ENCODE measurements around the gene IMMP2L. TPM values are rescaled to one million over a fixed set of nuclear protein-coding genes. Genes with fewer than 3 reads are reported as not detected.

The IMMP2L gene
- total and polyA plus RNA-seq, 4 experiments from 2014 or later, result 23.5 to 32.2 (median 29.5) TPM

DNA sequence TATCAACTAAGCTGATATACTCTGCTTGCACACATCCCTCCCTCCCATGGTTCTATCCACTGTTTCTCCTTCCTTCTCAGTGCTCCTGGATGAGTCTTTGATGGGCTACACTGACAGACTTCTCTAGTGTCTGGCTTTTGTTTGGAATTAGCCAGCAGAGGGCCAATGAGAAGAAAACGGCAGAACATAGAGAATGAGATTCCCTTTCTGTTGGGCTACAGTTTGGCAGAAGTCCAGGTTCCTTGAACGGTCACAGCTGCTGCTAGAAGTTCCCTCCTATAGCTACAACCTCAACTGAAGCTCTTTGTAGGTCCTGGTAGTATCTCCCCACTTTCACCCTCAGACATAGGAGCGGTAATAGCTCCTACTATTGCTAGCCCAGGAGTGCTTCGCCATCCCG, 722.4 kb downstream of the IMMP2L start:
- Mint-ChIP-seq H3K27ac (no peak overlapping the region), H3K9me3 (peaks cover 0 to 2% (median 0%) of the 10 kb centered on the region in 8 donors), H3K4me3 (no peak overlapping the region), H3K27me3 (peaks cover 0 to 1% of the 10 kb centered on the region in 2 donors), H3K36me3 (no peaks in the 10 kb centered on the region), H3K4me1 (peaks cover 4 to 10% (median 7%) of the 10 kb centered on the region in 4 donors)
- Histone ChIP-seq H3K27ac (ENCODE audit: low read depth, low read length) (no peak overlapping the region), H3K4me1 (ENCODE audit: insufficient read depth, low read length) (peaks cover 6% of the 10 kb centered on the region), H3K4me3 (ENCODE audit: low read length in 2 of 2) (no peak overlapping the region), H3K36me3 (ENCODE audit: insufficient read depth, low read length) (no peaks in the 10 kb centered on the region), H3K27me3 (ENCODE audit: insufficient read depth, low read length) (no peaks in the 10 kb centered on the region), H3K9me3 (ENCODE audit: control insufficient read depth in 1 of 2, low read length in 2 of 2) (no peaks in the 10 kb centered on the region)
- no peak for DNase-seq
- ChIA-PET POLR2A (ENCODE audit: partially characterized antibody) (no interaction called here), CTCF (ENCODE audit: partially characterized antibody) (no interaction called here)
- intact Hi-C loops (cut with micrococcal nuclease), result no loop called here

DNA sequence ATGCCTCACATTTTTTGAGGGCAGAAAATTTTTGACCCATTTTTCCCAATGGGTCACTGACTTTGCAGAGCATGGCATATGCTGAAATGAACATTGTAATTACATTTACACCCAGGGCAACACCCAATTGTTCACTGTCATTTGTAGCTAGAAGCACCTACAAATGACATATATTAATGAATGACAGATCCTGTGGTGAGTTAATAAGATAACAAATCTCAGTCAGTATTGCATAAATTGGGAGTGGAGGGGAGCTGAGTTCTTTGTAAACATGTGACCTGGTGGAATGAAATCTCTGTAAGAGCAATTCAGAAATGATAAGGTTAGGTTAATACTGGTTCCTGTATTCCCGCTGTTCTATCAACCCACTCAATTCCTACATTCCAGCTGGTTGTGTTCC, 726.4 kb downstream of the IMMP2L start:
- H3K27me3 ChIP-seq (ENCODE audit: insufficient read depth, low read length), result no peaks in the 10 kb centered on the region
- ChIA-PET CTCF (ENCODE audit: partially characterized antibody) (interaction anchor here (1.1 kb wide), 1 partner anchor 22 kb away, joined by 3 read pairs; no protein-coding TSS in a partner anchor), POLR2A (ENCODE audit: partially characterized antibody) (interaction anchor here (1.1 kb wide), 1 partner anchor 174 kb away, joined by 3 read pairs; no protein-coding TSS in a partner anchor)
- no peak overlapping the region for H3K27ac ChIP-seq (ENCODE audit: low read depth, low read length)
- H3K4me1 ChIP-seq (ENCODE audit: insufficient read depth, low read length), result peaks cover 7% of the 10 kb centered on the region
- H3K4me3 ChIP-seq (ENCODE audit: low read length in 2 of 2), result no peak overlapping the region
- intact Hi-C loops (cut with micrococcal nuclease), result no loop called here
- DNase-seq, result no peak
- no peaks in the 10 kb centered on the region for H3K27me3 Mint-ChIP-seq
- peaks cover 0 to 2% (median 0%) of the 10 kb centered on the region in 8 donors for H3K9me3 Mint-ChIP-seq
- H3K27ac Mint-ChIP-seq, result peak overlapping the region in 2 of 7 donors; percentile 15 to 59
- H3K4me1 Mint-ChIP-seq, result peaks cover 4 to 13% (median 10%) of the 10 kb centered on the region in 4 donors
- no peak overlapping the region for H3K4me3 Mint-ChIP-seq
- no peaks in the 10 kb centered on the region for H3K36me3 Mint-ChIP-seq
- no peaks in the 10 kb centered on the region for H3K36me3 ChIP-seq (ENCODE audit: insufficient read depth, low read length)
- no peaks in the 10 kb centered on the region for H3K9me3 ChIP-seq (ENCODE audit: control insufficient read depth in 1 of 2, low read length in 2 of 2)

DNA sequence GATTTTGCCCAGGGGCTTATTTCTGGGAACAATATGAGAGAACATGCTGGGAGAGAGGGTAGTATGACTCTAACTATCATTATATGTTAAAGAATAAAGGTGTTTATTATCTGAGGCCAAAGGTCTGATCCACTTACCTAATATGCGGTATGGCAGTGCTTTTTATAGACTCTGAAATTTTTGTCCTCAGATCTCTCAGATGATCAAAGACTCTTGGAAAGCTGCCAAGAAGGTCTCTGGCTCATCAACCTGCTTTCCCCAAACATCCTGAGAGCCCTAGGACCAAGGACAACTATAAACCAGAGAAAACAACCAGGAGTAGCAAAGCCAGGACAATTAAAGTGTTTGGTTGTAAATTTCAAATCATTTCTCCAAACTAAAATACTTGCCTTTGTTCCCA, 727.1 kb downstream of the IMMP2L start:
- intact Hi-C loops (cut with micrococcal nuclease), result no loop called here
- peaks cover 0 to 2% (median 0%) of the 10 kb centered on the region in 8 donors for H3K9me3 Mint-ChIP-seq
- DNase-seq, result peak in 4 of 5 donors; percentile 8 to 24 (median 12)
- Histone ChIP-seq H3K4me1 (ENCODE audit: insufficient read depth, low read length) (peaks cover 7% of the 10 kb centered on the region), H3K36me3 (ENCODE audit: insufficient read depth, low read length) (no peaks in the 10 kb centered on the region), H3K9me3 (ENCODE audit: control insufficient read depth in 1 of 2, low read length in 2 of 2) (no peaks in the 10 kb centered on the region), H3K4me3 (ENCODE audit: low read length in 2 of 2) (no peak overlapping the region), H3K27ac (ENCODE audit: low read depth, low read length) (no peak overlapping the region), H3K27me3 (ENCODE audit: insufficient read depth, low read length) (no peaks in the 10 kb centered on the region)
- no peak overlapping the region for H3K27ac Mint-ChIP-seq
- H3K27me3 Mint-ChIP-seq, result no peaks in the 10 kb centered on the region
- H3K4me1 Mint-ChIP-seq, result peaks cover 4 to 13% (median 10%) of the 10 kb centered on the region in 4 donors
- H3K4me3 Mint-ChIP-seq, result no peak overlapping the region
- H3K36me3 Mint-ChIP-seq, result no peaks in the 10 kb centered on the region
- ChIA-PET POLR2A (ENCODE audit: partially characterized antibody) (interaction anchor here (1.1 kb wide), 1 partner anchor 174 kb away, joined by 3 read pairs; no protein-coding TSS in a partner anchor), CTCF (ENCODE audit: partially characterized antibody) (no interaction called here)

DNA sequence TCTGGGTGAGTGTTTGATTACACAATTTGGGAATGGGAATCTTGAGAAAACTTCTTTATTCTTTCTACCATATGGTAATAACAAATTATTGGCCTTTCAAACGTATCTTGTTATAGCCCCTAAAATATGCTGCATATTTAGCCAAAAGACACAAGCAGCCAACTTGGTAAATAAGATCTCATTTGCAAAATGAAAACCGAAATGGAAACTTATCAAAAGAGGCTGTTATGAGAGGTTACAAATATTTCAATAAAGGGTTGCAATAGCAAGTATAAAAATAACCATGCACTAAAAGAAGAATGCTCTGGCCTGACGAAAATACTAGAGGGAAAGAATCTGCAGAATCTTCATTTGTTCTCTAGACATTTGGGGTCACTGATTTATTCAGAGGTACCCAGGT, 730.9 kb downstream of the IMMP2L start:
- Histone ChIP-seq H3K4me3 (ENCODE audit: low read length in 2 of 2) (no peak overlapping the region), H3K36me3 (ENCODE audit: insufficient read depth, low read length) (no peaks in the 10 kb centered on the region), H3K4me1 (ENCODE audit: insufficient read depth, low read length) (peaks cover 7% of the 10 kb centered on the region), H3K27ac (ENCODE audit: low read depth, low read length) (no peak overlapping the region), H3K27me3 (ENCODE audit: insufficient read depth, low read length) (no peaks in the 10 kb centered on the region), H3K9me3 (ENCODE audit: control insufficient read depth in 1 of 2, low read length in 2 of 2) (no peaks in the 10 kb centered on the region)
- DNase-seq, result no peak
- Mint-ChIP-seq H3K27me3 (no peaks in the 10 kb centered on the region), H3K4me1 (peaks cover 4 to 13% (median 10%) of the 10 kb centered on the region in 4 donors), H3K4me3 (no peak overlapping the region), H3K9me3 (peaks cover 0 to 2% (median 0%) of the 10 kb centered on the region in 8 donors), H3K27ac (no peak overlapping the region), H3K36me3 (peaks cover 0 to 5% of the 10 kb centered on the region in 2 donors)
- ChIA-PET POLR2A (ENCODE audit: partially characterized antibody) (no interaction called here), CTCF (ENCODE audit: partially characterized antibody) (no interaction called here)
- intact Hi-C loops (cut with micrococcal nuclease), result no loop called here

DNA sequence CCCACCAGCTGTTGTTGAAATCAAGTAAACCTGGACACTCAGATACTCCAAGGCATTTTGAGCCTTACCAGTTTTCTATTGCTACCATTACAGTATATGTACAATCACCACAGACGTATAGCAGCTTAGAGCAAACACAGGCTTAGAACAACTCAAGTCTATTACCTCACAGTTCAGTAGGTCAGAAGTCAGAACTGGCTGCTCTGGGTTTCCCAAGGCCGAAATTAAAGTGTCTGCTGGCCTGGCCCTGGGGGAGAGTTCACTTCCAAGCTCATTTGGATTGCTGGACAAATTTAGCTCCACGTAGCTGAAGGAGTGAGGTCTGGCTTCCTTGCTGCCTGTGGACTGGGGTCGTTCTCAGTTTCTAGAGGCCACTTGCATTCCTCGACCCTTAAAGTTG, 731.5 kb downstream of the IMMP2L start:
- POLR2A ChIA-PET (ENCODE audit: partially characterized antibody), result no interaction called here

DNA sequence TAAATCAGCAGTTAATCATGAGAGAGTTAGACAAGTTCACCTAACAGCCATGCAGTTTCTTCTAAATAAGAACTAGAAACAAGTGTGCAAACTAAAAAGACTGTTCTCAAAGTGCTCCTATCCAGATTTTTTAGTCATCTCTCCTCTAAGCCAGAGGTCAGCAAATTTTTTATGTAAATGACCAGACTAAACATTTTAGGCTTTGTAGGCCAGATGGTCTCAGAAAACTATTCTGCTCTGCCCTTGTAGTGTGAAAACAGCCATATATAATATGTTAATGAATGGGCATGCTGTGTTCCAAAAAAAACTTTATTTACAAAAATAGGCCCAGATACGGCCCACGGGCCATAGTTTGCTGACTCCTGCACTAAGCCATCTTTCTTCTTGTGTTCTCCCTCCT, 734.4 kb downstream of the IMMP2L start:
- no peak overlapping the region for H3K4me3 ChIP-seq (ENCODE audit: low read length in 2 of 2)
- intact Hi-C loops (cut with micrococcal nuclease), result no loop called here
- no peaks in the 10 kb centered on the region for H3K4me1 Mint-ChIP-seq
- CTCF ChIA-PET (ENCODE audit: partially characterized antibody), result no interaction called here
- no peaks in the 10 kb centered on the region for H3K9me3 ChIP-seq (ENCODE audit: control insufficient read depth in 1 of 2, low read length in 2 of 2)
- no peak overlapping the region for H3K4me3 Mint-ChIP-seq
- peaks cover 0 to 5% (median 0%) of the 10 kb centered on the region in 8 donors for H3K9me3 Mint-ChIP-seq
- no peaks in the 10 kb centered on the region for H3K27me3 Mint-ChIP-seq
- no peak overlapping the region for H3K27ac ChIP-seq (ENCODE audit: low read depth, low read length)
- no peak for DNase-seq
- POLR2A ChIA-PET (ENCODE audit: partially characterized antibody), result no interaction called here
- no peaks in the 10 kb centered on the region for H3K4me1 ChIP-seq (ENCODE audit: insufficient read depth, low read length)
- no peak overlapping the region for H3K27ac Mint-ChIP-seq
- peaks cover 0 to 5% of the 10 kb centered on the region in 2 donors for H3K36me3 Mint-ChIP-seq
- H3K36me3 ChIP-seq (ENCODE audit: insufficient read depth, low read length), result no peaks in the 10 kb centered on the region
- no peaks in the 10 kb centered on the region for H3K27me3 ChIP-seq (ENCODE audit: insufficient read depth, low read length)

More for the DNA sequence above, 731.5 kb downstream of the IMMP2L start:
- Mint-ChIP-seq H3K36me3 (peaks cover 0 to 5% of the 10 kb centered on the region in 2 donors), H3K27me3 (no peaks in the 10 kb centered on the region), H3K27ac (no peak overlapping the region), H3K4me1 (peaks cover 2 to 13% (median 10%) of the 10 kb centered on the region in 4 donors), H3K9me3 (peaks cover 0 to 5% (median 0%) of the 10 kb centered on the region in 8 donors), H3K4me3 (no peak overlapping the region)
- DNase-seq, result no peak
- intact Hi-C loops (cut with micrococcal nuclease), result no loop called here
- Histone ChIP-seq H3K36me3 (ENCODE audit: insufficient read depth, low read length) (no peaks in the 10 kb centered on the region), H3K27ac (ENCODE audit: low read depth, low read length) (no peak overlapping the region), H3K9me3 (ENCODE audit: control insufficient read depth in 1 of 2, low read length in 2 of 2) (no peaks in the 10 kb centered on the region), H3K4me1 (ENCODE audit: insufficient read depth, low read length) (peaks cover 7% of the 10 kb centered on the region), H3K27me3 (ENCODE audit: insufficient read depth, low read length) (no peaks in the 10 kb centered on the region), H3K4me3 (ENCODE audit: low read length in 2 of 2) (no peak overlapping the region)
- CTCF ChIA-PET (ENCODE audit: partially characterized antibody), result no interaction called here

DNA sequence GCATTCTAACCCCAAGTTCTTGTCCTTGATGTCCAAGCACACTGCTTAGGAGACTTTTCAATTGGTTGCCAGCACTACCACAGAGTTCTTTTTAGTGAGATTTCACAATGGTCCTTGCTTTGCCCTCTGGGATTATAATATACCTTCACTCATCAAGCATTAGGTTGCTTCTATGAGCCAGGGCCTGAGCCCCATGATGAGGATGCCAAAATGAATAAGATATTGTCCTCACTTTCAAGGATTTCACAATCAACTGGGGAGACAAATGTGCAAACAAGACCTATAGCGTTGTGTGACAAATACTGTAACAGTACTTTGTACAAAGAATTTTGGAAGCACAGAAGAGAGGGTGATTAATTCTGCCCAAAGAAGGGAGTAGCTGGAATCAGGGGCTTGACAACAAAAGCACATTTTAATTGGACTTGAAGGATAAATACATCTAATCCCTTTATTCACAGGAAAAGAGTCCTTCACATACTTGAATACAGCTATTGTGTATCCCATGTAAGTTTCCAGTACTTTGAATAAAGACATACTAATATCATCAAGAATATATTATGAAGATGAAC, 734.9 kb downstream of the IMMP2L start:
- CTCF ChIA-PET (ENCODE audit: partially characterized antibody), result no interaction called here
- peaks cover 0 to 5% (median 0%) of the 10 kb centered on the region in 8 donors for H3K9me3 Mint-ChIP-seq
- H3K4me1 ChIP-seq (ENCODE audit: insufficient read depth, low read length), result no peaks in the 10 kb centered on the region
- no peak overlapping the region for H3K4me3 Mint-ChIP-seq
- intact Hi-C loops (cut with micrococcal nuclease), result no loop called here
- POLR2A ChIA-PET (ENCODE audit: partially characterized antibody), result no interaction called here
- no peaks in the 10 kb centered on the region for H3K27me3 Mint-ChIP-seq
- no peak overlapping the region for H3K4me3 ChIP-seq (ENCODE audit: low read length in 2 of 2)
- peaks cover 0 to 5% of the 10 kb centered on the region in 2 donors for H3K36me3 Mint-ChIP-seq
- no peaks in the 10 kb centered on the region for H3K36me3 ChIP-seq (ENCODE audit: insufficient read depth, low read length)
- H3K27me3 ChIP-seq (ENCODE audit: insufficient read depth, low read length), result no peaks in the 10 kb centered on the region
- no peak for DNase-seq
- H3K27ac ChIP-seq (ENCODE audit: low read depth, low read length), result no peak overlapping the region
- H3K27ac Mint-ChIP-seq, result no peak overlapping the region
- H3K4me1 Mint-ChIP-seq, result no peaks in the 10 kb centered on the region
- H3K9me3 ChIP-seq (ENCODE audit: control insufficient read depth in 1 of 2, low read length in 2 of 2), result no peaks in the 10 kb centered on the region
